ENCODE data around the gene MMP14. TPM values are rescaled to one million over a fixed set of nuclear protein-coding genes. Genes with fewer than 3 reads are reported as not detected.
"Not testable (repeated sequence)": the region's sequence is repeated elsewhere in the genome, so short reads cannot be mapped to it uniquely, and the experiment has no call there.

MMP14 gene
- polyA plus RNA-seq = 100 to 1,000 TPM in 1 of 3 donors, 10 to 100 TPM in 2; 26.1 to 109 (median 86.0) TPM

DNA sequence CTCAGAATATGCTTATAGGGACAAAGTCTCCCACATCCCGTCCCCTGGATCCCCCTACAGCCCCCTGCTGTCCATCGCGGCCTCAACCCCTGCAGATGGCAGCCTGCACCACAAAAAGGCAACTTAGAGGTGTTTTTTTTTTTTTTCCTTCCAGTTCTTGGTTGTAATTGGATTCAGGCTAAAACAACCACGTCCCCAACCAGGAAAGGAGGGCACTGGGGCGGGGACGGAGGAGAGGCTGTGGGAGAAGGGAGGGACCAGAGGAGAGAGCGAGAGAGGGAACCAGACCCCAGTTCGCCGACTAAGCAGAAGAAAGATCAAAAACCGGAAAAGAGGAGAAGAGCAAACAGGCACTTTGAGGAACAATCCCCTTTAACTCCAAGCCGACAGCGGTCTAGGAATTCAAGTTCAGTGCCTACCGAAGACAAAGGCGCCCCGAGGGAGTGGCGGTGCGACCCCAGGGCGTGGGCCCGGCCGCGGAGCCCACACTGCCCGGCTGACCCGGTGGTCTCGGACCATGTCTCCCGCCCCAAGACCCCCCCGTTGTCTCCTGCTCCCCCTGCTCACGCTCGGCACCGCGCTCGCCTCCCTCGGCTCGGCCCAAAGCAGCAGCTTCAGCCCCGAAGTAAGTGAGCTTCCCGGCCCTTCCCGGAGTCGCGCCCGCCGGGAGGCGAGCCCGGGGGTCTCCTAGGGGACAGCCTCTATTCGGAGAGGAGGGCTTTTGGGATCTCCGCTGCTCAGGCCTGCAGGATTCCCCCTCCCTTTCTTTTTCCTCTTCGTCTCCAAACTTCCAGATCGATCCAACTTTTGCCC, at the start of gene MMP14:
MMP14 (plus strand) TSS at position 285 of the 813 bp plus-strand sequence; CDS start at position 518, 233 bp downstream.
- peak within 1 kb of the TSS; percentile 63 for H3K27ac ChIP-seq (ENCODE audit: low read depth, low read length)
- WGBS, 3 donors = 2 to 4% (median 3%) methylated on average over 45 to 46 of the region's 46 CpGs

DNA sequence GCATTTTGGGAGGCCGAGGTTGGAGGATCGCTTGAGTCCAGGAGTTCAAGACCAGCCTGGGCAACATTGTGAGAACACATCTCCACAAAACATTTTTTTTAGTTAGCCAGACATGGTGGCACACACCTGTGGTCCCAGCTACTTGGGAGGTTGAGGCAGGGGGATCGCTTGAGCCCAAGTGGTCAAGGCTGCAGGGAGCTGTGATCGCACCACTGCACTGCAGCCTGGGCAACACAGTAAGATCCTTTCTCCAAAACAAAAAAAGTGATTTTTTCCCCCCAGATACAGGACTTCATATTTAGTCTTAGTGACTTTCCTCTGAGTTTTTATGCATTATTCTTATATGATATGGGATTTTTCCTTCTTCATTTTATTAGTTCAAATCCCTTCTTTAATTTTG, 49.7 kb upstream of the MMP14 start:
- H3K27ac ChIP-seq (ENCODE audit: low read depth, low read length) = no peak overlapping the region
- WGBS, 3 donors = 93 to 96% (median 93%) methylated on average over 4 of the region's 4 CpGs

DNA sequence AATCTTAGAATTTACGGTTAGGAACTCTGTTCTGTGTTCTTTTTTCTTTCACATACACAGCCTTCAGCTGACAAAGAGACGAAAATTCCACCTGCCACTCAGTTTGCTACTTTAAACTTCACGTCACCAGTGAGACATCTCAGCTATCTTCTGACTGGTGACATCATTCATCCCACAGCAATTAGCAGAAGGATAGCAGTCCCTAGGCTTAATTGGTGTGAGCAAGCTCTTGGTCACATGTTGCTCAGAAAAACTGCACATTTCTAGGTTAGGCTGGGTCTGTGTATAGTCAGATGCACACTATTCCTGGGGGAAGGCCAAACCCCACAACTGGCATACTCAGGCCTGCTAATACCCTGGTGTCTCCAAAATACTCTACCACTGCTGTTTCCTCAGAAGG, 45.1 kb upstream of the MMP14 start:
- whole genome bisulfite sequencing, 3 donors = 60 to 76% (median 75%) methylated on average over 3 of the region's 3 CpGs
- no peak overlapping the region for H3K27ac ChIP-seq (ENCODE audit: low read depth, low read length)

- WGBS, 3 donors = 90 to 98% (median 97%) methylated on average over 2 of the region's 2 CpGs
- H3K27ac ChIP-seq (ENCODE audit: low read depth, low read length) = no peak overlapping the region
Observed at GRCh38 chr14:22792158-22792557, 44.2 kb upstream of the MMP14 start.

DNA sequence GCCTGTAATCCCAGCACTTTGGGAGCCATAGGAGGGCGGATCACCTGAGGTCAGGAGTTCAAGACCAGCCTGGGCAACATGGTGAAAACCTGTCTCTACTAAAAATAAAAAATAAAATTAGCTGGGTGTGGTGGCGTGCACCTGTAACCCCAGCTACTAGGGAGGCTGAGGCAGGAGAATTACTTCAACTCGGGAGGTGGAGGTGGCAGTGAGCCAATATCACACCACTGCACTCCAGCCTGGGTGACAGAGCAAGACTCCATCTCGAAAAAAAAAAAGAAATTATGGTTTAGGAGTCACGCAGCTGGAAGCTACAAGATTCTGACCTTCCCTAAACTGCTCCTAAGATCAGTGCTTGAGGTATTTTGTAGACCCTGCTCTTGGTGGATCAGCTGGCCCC, 42.8 kb upstream of the MMP14 start:
- H3K27ac ChIP-seq (ENCODE audit: low read depth, low read length) = not testable (repeated sequence)
- WGBS, 3 donors = 85 to 95% (median 90%) methylated on average over 5 of the region's 5 CpGs

DNA sequence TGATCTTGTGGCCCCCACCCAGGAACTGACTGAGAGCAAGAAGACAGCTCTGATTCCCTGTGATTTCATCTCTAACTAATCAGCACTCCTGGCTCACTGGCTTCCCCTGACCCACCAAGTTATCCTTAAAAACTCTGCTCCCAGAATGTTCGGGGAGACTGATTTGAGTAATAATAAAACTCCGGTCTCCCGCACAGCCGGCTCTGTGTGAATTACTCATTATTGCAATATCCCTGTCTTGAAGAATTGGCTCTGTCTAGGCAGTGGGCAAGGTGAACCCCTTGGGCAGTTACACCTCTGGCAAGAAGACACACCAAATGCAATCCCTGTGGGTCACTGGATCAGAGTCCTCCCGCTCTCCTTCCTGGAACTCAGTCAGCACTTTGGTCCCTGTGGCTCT, 42.4 kb upstream of the MMP14 start:
- WGBS, 3 donors = 72 to 95% (median 76%) methylated on average over 5 of the region's 5 CpGs
- H3K27ac ChIP-seq (ENCODE audit: low read depth, low read length) = no peak overlapping the region

DNA sequence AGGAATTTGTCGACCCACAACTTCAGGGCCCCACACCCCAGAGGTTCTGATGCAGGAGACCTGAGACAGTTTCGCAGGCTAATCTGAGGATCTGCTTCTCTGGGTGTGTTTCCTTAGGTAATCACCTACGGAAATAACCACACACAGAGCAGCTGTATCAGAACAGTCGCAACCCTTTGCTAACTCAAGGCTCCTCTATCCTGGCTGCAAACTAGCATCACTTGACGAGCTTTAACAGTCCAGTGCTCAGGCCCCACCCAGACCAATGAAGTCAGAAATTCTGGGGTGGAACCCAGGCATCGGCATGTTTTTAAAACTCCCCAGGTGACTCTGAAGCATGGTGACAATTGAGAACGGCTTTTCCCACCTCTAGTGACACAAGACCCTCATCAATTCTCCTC, 41.8 kb upstream of the MMP14 start:
- H3K27ac ChIP-seq (ENCODE audit: low read depth, low read length) = no peak overlapping the region
- 75 to 80% (median 77%) methylated on average over 7 of the region's 7 CpGs for WGBS, 3 donors

- no peak overlapping the region for H3K27ac ChIP-seq (ENCODE audit: low read depth, low read length)
- 61 to 74% (median 70%) methylated on average over 5 of the region's 5 CpGs for WGBS, 3 donors
Observed at GRCh38 chr14:22796087-22796707, 40.2 kb upstream of the MMP14 start.

DNA sequence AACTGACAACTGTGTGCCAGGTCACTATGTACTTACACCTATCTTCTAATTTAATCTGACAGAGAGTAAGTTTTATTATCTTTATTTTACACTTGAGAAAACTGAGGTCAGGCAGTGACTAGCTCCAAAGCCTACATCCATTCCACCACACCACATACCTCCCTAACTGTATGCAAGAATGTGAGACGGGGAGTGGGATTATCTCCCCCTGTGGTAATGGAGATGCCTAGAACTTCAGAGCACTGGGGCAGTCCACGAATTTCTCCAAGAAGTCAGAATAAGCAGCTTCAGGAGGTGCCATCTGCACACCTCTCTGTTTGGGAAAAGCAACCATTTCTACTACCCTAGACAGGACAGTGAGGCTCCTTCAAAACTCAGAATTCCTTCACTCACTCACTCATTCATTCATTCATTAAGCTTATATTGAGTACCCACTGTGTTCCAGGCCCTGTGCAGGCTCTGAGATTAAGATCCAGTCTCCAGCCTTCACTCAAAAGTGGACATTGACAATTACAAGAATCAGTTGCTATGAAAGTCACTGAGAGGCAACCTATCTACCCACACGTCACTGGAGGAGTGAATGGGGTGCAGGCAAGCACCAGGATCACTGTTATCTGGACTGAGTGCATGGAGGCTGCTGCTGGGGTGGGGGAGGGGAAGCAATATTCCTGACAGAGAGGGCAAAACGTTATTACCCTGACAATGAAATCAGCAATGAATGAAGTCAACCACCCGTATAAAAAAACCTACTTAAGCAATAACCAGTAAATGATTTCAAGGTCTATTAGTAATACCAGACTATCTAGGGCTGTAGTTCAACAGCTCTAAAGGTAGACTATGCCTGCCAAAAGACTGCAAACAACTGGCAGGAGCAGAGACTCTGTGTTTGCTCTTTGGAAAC, 39.1 kb upstream of the MMP14 start:
- WGBS, 3 donors = 43 to 53% (median 53%) methylated on average over 5 of the region's 5 CpGs
- H3K27ac ChIP-seq (ENCODE audit: low read depth, low read length) = no peak overlapping the region

DNA sequence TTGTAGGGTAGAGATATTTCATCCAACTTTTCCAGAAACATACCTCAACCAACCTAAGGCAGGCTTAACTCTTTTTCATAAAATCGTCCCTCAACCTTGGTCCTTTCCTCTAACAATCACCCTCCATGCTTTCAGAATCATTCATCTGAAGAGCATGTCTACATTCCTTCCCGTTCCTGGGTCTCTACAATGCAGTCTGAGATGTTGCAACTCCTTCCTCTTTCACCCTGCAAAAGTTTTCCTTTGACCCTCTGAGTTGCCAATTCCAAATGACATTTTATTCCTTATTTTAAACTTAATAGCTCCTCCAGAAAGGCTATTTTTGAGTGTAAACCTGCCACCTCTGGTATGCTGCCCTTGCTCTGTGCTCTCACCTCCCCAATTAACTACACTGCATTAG, 37.9 kb upstream of the MMP14 start:
- WGBS, 3 donors = 36 to 52% (median 40%) methylated on average over 2 of the region's 2 CpGs

DNA sequence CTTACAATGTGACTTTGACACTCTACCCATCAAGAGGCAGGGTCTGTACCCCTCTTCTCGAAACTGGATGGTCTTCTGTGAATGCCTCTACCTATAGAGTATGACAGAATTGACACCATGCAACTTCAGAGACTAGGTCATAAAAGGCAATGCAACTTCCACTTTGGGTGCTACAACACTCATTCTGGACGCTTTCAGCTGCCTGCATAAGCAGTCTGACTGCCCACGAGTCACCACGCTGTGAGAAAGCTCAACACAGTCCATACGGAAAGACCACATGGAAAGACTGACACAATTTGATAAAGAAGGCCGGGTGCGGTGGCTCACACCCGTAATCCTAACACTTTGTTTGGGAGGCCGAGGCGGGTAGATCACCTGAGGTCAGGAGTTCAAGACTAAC, 36.0 kb upstream of the MMP14 start:
- no peak overlapping the region for H3K27ac ChIP-seq (ENCODE audit: low read depth, low read length)
- WGBS, 3 donors = 76 to 94% (median 84%) methylated on average over 10 of the region's 10 CpGs

More for the DNA sequence above, 37.9 kb upstream of the MMP14 start:
- H3K27ac ChIP-seq (ENCODE audit: low read depth, low read length) = no peak overlapping the region

DNA sequence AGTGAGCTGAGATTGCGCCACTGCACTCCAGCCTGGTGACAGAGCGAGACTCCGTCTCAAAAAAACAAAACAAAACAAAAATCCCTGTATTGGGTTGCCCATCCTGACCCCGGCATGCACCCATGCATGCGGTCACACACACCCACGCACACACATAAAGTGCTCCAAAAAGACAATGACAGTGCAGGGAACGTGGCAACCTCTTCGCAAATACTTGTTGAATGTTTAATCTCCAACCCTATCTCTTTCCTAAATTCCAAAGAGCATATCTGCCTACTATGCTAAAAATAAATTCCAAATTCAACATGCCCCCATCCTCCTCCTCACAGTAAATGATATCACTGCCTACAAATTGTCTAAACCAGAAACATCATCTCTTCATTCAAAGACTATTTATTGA, 34.7 kb upstream of the MMP14 start:
- 74 to 86% (median 81%) methylated on average over 8 of the region's 8 CpGs for WGBS, 3 donors
- no peak overlapping the region for H3K27ac ChIP-seq (ENCODE audit: low read depth, low read length)

GRCh38 chr14:22802860-22803686, 33.3 kb upstream of the MMP14 start:
- WGBS, 3 donors = 83 to 88% (median 84%) methylated on average over 12 of the region's 12 CpGs

GRCh38 chr14:22803687-22803974, 32.8 kb upstream of the MMP14 start:
- WGBS, 3 donors = 76 to 89% (median 77%) methylated on average over 3 of the region's 3 CpGs
- no peak overlapping the region for H3K27ac ChIP-seq (ENCODE audit: low read depth, low read length)

More at GRCh38 chr14:22802860-22803686, 33.3 kb upstream of the MMP14 start:
- no peak overlapping the region for H3K27ac ChIP-seq (ENCODE audit: low read depth, low read length)

- H3K27ac ChIP-seq (ENCODE audit: low read depth, low read length) = not testable (repeated sequence)
- WGBS, 3 donors = 84 to 96% (median 85%) methylated on average over 4 of the region's 4 CpGs
Observed at GRCh38 chr14:22805235-22805634, 31.1 kb upstream of the MMP14 start.

DNA sequence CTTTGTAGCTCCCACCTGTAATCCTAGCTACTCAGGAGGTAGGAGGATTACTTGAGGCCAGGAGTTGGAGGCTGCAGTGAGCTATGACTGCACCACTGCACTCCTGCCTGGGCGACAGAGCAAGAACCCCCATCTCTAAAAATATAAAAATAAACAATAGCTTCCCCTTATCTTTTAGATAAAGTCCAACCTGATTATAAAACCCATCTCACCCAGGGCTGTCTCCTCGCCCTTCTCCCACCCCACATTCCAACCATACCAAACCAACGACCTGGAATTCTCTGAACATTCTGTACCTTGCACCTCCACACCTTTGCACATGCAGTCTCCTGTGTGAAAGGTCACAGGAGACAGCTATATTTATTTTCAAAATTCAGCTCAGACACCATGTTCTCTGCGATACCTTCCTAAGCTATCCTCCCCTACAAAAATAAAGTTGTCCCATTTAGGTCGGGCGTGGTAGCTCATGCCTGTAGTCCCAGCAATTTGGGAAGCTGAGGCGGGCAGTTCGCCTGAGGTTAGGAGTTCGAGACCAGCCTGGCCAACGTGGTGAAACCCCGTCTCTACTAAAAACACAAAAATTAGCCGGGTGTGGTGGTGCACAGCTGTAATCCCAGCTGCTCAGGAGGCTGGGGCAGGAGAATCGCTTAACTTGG, 28.8 kb upstream of the MMP14 start:
- 79 to 82% (median 81%) methylated on average over 13 of the region's 13 CpGs for WGBS, 3 donors
- no peak overlapping the region for H3K27ac ChIP-seq (ENCODE audit: low read depth, low read length)

GRCh38 chr14:22808388-22809209, 27.8 kb upstream of the MMP14 start:
- H3K27ac ChIP-seq (ENCODE audit: low read depth, low read length) = no peak overlapping the region
- WGBS, 3 donors = 82 to 97% (median 96%) methylated on average over 5 of the region's 5 CpGs

All from adipose tissue (tissue), 3 donors.